K562 (cell line): ENCODE data around the gene RPH3AL. TPM values are rescaled to one million over a fixed set of nuclear protein-coding genes. Genes with fewer than 3 reads are reported as not detected.

Experiments
- KLF1 ChIP-seq: fragments of 450-650 bp; IDR thresholded peaks from 2 replicates; pipeline ENCODE4 v1.6.1; 2016; ENCODE audit warnings: missing genetic modification characterization, missing compliant biosample characterization
- MCM3 ChIP-seq: fragments of 450-650 bp; IDR thresholded peaks from 2 replicates; pipeline ENCODE4 v1.6.1; 2016
- TCF7L2 ChIP-seq: fragments of 150-350 bp; IDR thresholded peaks from 2 replicates; pipeline ENCODE4 v1.6.1; 2016; ENCODE audit warnings: low read depth, mild to moderate bottlenecking, low read length, moderate library complexity
- ZNF121 ChIP-seq: sonication (generic); formaldehyde crosslinking; conservative IDR thresholded peaks from 2 replicates; pipeline ENCODE4 v1.8.0; 2022; ENCODE audit warnings: missing genetic modification reagents
- polyA plus RNA-seq, 8 experiments: library from polyadenylated mRNA; depleted of rRNA in 4 of 8; stranded (reverse) in 5 of 8; unstranded in 3 of 8; fragments of >200 nt; fragmentation: Nextera tagmentation in 2 of 8; fragmentation: Illumina TruSeq in 1 of 8; extraction: Ambion mirVana in 2 of 8; extraction: Trizol in 1 of 8; gene quantifications; 2 replicates each; pipeline versions ENCODE4 v1.2.1 to v1.2.3, GENCODE V29; 2011 to 2014; ENCODE audit warnings: inconsistent platforms in 1 of 8, missing spikeins in 1 of 8
- total RNA-seq, 7 experiments: library from RNA; depleted of rRNA in 6 of 7; stranded (reverse); fragments of >200 nt in 6 of 7; fragmentation: Illumina TruSeq in 2 of 7; extraction: Trizol in 2 of 7; gene quantifications; 2 replicates each; pipeline versions ENCODE4 v1.2.1 to v1.2.3, GENCODE V29; 2011 to 2021; ENCODE audit warnings: low replicate concordance in 1 of 7
- TF ChIP-seq, protein P1 (sequence below): fragments of 450-650 bp; IDR thresholded peaks from 2 replicates; pipeline ENCODE4 v1.6.1; 2016; ENCODE audit warnings: mild to moderate bottlenecking, moderate library complexity

The RPH3AL gene
- total and polyA plus RNA-seq, 9 of the 15 experiments (the other 6 are each of a cell fraction or from before 2014, with no cell fraction given), result 0.18 to 1.7 (median 0.39) TPM

GRCh38 chr17:259341-259976, 93.1 kb downstream of the RPH3AL start (continued):
- TF ChIP-seq, protein P1, sequence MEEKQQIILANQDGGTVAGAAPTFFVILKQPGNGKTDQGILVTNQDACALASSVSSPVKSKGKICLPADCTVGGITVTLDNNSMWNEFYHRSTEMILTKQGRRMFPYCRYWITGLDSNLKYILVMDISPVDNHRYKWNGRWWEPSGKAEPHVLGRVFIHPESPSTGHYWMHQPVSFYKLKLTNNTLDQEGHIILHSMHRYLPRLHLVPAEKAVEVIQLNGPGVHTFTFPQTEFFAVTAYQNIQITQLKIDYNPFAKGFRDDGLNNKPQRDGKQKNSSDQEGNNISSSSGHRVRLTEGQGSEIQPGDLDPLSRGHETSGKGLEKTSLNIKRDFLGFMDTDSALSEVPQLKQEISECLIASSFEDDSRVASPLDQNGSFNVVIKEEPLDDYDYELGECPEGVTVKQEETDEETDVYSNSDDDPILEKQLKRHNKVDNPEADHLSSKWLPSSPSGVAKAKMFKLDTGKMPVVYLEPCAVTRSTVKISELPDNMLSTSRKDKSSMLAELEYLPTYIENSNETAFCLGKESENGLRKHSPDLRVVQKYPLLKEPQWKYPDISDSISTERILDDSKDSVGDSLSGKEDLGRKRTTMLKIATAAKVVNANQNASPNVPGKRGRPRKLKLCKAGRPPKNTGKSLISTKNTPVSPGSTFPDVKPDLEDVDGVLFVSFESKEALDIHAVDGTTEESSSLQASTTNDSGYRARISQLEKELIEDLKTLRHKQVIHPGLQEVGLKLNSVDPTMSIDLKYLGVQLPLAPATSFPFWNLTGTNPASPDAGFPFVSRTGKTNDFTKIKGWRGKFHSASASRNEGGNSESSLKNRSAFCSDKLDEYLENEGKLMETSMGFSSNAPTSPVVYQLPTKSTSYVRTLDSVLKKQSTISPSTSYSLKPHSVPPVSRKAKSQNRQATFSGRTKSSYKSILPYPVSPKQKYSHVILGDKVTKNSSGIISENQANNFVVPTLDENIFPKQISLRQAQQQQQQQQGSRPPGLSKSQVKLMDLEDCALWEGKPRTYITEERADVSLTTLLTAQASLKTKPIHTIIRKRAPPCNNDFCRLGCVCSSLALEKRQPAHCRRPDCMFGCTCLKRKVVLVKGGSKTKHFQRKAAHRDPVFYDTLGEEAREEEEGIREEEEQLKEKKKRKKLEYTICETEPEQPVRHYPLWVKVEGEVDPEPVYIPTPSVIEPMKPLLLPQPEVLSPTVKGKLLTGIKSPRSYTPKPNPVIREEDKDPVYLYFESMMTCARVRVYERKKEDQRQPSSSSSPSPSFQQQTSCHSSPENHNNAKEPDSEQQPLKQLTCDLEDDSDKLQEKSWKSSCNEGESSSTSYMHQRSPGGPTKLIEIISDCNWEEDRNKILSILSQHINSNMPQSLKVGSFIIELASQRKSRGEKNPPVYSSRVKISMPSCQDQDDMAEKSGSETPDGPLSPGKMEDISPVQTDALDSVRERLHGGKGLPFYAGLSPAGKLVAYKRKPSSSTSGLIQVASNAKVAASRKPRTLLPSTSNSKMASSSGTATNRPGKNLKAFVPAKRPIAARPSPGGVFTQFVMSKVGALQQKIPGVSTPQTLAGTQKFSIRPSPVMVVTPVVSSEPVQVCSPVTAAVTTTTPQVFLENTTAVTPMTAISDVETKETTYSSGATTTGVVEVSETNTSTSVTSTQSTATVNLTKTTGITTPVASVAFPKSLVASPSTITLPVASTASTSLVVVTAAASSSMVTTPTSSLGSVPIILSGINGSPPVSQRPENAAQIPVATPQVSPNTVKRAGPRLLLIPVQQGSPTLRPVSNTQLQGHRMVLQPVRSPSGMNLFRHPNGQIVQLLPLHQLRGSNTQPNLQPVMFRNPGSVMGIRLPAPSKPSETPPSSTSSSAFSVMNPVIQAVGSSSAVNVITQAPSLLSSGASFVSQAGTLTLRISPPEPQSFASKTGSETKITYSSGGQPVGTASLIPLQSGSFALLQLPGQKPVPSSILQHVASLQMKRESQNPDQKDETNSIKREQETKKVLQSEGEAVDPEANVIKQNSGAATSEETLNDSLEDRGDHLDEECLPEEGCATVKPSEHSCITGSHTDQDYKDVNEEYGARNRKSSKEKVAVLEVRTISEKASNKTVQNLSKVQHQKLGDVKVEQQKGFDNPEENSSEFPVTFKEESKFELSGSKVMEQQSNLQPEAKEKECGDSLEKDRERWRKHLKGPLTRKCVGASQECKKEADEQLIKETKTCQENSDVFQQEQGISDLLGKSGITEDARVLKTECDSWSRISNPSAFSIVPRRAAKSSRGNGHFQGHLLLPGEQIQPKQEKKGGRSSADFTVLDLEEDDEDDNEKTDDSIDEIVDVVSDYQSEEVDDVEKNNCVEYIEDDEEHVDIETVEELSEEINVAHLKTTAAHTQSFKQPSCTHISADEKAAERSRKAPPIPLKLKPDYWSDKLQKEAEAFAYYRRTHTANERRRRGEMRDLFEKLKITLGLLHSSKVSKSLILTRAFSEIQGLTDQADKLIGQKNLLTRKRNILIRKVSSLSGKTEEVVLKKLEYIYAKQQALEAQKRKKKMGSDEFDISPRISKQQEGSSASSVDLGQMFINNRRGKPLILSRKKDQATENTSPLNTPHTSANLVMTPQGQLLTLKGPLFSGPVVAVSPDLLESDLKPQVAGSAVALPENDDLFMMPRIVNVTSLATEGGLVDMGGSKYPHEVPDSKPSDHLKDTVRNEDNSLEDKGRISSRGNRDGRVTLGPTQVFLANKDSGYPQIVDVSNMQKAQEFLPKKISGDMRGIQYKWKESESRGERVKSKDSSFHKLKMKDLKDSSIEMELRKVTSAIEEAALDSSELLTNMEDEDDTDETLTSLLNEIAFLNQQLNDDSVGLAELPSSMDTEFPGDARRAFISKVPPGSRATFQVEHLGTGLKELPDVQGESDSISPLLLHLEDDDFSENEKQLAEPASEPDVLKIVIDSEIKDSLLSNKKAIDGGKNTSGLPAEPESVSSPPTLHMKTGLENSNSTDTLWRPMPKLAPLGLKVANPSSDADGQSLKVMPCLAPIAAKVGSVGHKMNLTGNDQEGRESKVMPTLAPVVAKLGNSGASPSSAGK, result no peak
- no peak for TF ChIP-seq TCF7L2
- no peak for TF ChIP-seq ZNF121
- no peak for TF ChIP-seq KLF1 (tag)
- no peak for TF ChIP-seq MCM3
